ENCODE measurements around the gene CUTA.
A peak's percentile ranks its signal among the peaks of the same experiment; 100 is the strongest.

CUTA gene

DNA sequence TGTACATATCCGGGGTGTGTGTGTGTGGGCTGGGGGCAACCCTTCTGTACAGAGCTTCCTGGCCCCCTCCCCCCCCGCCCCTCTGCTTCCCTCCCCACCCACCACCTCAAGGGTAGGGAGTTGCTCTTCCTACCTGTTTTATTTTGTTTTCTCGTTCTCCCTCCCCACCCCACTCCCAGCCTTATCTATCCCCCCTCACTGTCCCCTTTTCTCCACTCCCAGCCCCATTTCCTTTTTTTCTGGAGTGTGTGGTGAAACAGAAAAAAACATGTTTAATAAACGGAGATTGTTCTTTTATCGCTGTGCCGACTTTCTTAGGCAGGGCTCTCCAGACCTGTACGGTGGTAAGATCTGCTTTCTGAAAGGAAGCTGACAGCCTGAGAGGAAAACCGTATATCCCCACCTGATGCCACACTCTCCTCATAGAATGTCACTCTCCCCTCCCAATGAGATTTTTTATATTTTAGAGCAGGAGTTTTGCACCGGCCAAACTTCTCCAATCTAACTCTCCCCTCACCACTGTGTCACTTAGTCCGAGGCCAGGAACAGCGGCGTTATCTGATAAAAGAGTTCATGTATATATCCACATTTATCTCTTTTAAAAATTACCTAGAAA lies 35.6 kb upstream of the CUTA start:
- Histone ChIP-seq H3K9ac (ENCODE audit: insufficient read length) (peak overlapping the region; percentile 78), H3K36me3 (ENCODE audit: insufficient read depth, low read length) (peaks cover 11% of the 10 kb centered on the region; the same call in 1 of the 2 replicates), H3K27ac (peak overlapping the region; percentile 57; the same call in 1 of the 2 replicates), H3K4me3 (peak overlapping the region; percentile 96), H3K9me3 (ENCODE audit: low read depth, low read length) (no peaks in the 10 kb centered on the region)
- no peak for TF ChIP-seq FOXP2 (optimal IDR thresholded peaks at IDR 0.05; ENCODE audit: control extremely low read depth, extremely low read length, insufficient read depth)
- no peak for TF ChIP-seq EZH2 (IDR thresholded peaks at IDR 0.05)
- TF ChIP-seq POLR2AphosphoS5 (IDR thresholded peaks at IDR 0.05; ENCODE audit: borderline replicate concordance, low read depth, low read length) = no peak
- no peak for DNase-seq (ENCODE audit: low read depth, low spot score)

DNA sequence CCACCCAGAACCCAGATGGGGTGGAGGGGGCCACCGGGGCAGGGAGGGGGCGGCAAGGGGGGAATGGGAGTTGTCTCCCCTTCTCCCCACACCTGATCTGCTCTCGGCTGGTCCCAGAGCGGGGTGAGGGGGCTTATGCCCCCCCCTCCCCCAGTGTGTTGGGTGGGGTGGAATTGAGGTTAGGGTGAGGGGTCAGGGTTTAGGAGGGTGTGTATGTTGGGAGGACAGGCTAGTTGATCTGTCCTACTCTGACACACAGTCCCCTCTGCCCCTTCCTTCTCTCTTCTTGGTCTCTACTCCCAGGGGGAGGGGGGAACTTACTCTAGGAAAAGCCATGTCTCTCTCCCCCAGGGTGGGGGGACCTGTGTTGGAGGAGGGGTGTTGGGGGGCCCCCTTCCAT lies 34.6 kb upstream of the CUTA start:
- no peak for TF ChIP-seq POLR2AphosphoS5 (IDR thresholded peaks at IDR 0.05; ENCODE audit: borderline replicate concordance, low read depth, low read length)
- no peak for TF ChIP-seq EZH2 (IDR thresholded peaks at IDR 0.05)
- no peak for TF ChIP-seq FOXP2 (optimal IDR thresholded peaks at IDR 0.05; ENCODE audit: control extremely low read depth, extremely low read length, insufficient read depth)
- Histone ChIP-seq H3K9me3 (ENCODE audit: low read depth, low read length) (no peaks in the 10 kb centered on the region), H3K36me3 (ENCODE audit: insufficient read depth, low read length) (peaks cover 11% of the 10 kb centered on the region; the same call in 1 of the 2 replicates), H3K4me3 (no peak overlapping the region), H3K9ac (ENCODE audit: insufficient read length) (no peak overlapping the region), H3K27ac (no peak overlapping the region)
- no peak for DNase-seq (ENCODE audit: low read depth, low spot score)

DNA sequence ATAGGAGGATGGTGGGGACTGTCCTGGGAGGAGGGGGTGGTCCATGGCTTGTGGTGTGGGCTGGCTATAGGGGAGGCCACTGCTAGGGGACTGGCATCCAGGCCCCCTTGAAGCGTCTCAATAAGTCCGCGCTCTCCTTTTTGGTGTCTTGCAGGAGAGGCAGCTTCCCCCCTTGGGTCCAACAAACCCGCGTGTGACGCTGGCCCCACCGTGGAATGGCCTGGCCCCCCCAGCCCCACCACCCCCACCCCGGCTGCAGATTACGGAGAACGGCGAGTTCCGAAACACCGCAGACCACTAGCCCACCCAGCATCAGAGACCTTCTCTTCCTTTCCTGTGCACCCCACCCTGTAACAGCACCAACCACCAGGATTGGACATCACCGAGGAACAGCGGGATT lies 33.7 kb upstream of the CUTA start:
- no peak overlapping the region for H3K27ac ChIP-seq
- TF ChIP-seq FOXP2 (optimal IDR thresholded peaks at IDR 0.05; ENCODE audit: control extremely low read depth, extremely low read length, insufficient read depth) (no peak), EZH2 (IDR thresholded peaks at IDR 0.05) (no peak)
- peaks cover 10% of the 10 kb centered on the region; the same call in 1 of the 2 replicates for H3K36me3 ChIP-seq (ENCODE audit: insufficient read depth, low read length)
- no peaks in the 10 kb centered on the region for H3K9me3 ChIP-seq (ENCODE audit: low read depth, low read length)
- H3K4me3 ChIP-seq = no peak overlapping the region
- DNase-seq (ENCODE audit: low read depth, low spot score) = no peak
- no peak overlapping the region for H3K9ac ChIP-seq (ENCODE audit: insufficient read length)

DNA sequence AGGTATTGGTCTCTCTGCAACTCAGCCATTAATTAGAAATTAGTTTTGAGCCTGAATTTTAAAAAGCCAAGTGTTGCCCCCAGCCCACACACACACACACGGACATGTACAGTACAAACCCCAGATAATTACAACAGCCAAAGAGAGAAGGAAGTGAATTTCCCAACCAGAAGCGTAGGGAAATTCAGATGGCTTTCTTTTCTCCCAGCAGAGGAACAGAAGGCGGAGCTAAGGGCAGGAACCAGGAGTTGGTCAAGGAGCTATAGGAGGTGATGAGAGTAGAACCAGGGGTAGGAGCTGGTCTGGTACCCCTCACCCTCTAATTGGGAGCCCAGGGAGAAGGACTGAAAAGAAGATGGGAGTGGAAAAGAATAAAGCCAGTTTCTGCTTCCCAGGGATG lies 32.5 kb upstream of the CUTA start:
- H3K9me3 ChIP-seq (ENCODE audit: low read depth, low read length) = no peaks in the 10 kb centered on the region
- H3K4me3 ChIP-seq = no peak overlapping the region
- no peak for DNase-seq (ENCODE audit: low read depth, low spot score)
- H3K27ac ChIP-seq = peak overlapping the region; percentile 71; the same call in 1 of the 2 replicates
- no peak for TF ChIP-seq FOXP2 (optimal IDR thresholded peaks at IDR 0.05; ENCODE audit: control extremely low read depth, extremely low read length, insufficient read depth)
- no peak for TF ChIP-seq POLR2AphosphoS5 (IDR thresholded peaks at IDR 0.05; ENCODE audit: borderline replicate concordance, low read depth, low read length)
- no peak for TF ChIP-seq EZH2 (IDR thresholded peaks at IDR 0.05)
- no peak overlapping the region for H3K9ac ChIP-seq (ENCODE audit: insufficient read length)
- no peaks in the 10 kb centered on the region; the same call in 1 of the 2 replicates for H3K36me3 ChIP-seq (ENCODE audit: insufficient read depth, low read length)

DNA sequence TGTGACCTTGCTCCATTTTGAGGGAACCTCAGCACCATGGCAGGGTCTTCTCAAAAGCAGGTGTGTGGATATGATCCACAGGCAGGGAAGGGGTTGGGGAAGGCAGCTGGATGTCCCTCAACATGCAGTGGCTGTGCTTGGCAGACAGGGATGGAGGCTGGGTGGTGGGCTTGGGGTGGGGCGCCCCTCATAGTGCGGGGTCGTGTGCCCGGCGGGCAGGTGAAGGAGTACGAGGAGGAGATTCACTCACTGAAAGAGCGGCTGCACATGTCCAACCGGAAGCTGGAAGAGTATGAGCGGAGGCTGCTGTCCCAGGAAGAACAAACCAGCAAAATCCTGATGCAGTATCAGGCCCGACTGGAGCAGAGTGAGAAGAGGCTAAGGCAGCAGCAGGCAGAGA lies 28.4 kb upstream of the CUTA start:
- no peak for DNase-seq (ENCODE audit: low read depth, low spot score)
- H3K27ac ChIP-seq = no peak overlapping the region
- no peak overlapping the region for H3K9ac ChIP-seq (ENCODE audit: insufficient read length)
- H3K9me3 ChIP-seq (ENCODE audit: low read depth, low read length) = no peaks in the 10 kb centered on the region
- peaks cover 7% of the 10 kb centered on the region; the same call in 1 of the 2 replicates for H3K36me3 ChIP-seq (ENCODE audit: insufficient read depth, low read length)
- no peak overlapping the region for H3K4me3 ChIP-seq
- no peak for TF ChIP-seq POLR2AphosphoS5 (IDR thresholded peaks at IDR 0.05; ENCODE audit: borderline replicate concordance, low read depth, low read length)

DNA sequence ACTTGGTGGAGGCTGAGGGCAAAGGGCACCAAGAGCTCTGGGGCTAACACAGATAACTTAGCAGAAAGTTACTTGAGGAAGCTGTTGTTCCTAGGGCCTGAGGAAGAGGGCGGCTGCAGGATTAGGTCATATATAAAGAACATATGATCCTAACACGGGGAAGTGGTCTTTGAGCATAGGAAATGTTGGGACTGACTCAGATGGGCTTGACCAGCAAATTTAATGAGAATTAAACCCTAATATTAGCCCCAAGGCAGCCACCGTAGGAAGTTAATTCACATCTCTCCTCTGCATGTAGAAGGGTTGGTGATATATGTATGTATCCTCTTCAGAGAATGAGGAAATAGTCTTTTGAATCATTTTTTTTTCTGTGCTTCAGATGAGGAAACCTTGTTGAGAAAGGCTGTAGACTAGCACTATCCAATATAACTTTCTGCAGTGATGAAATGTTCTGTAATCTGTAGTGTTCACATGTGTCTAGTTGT lies 27.3 kb upstream of the CUTA start:
- peaks cover 7% of the 10 kb centered on the region; the same call in 1 of the 2 replicates for H3K36me3 ChIP-seq (ENCODE audit: insufficient read depth, low read length)
- H3K4me3 ChIP-seq = no peak overlapping the region
- H3K27ac ChIP-seq = no peak overlapping the region
- no peaks in the 10 kb centered on the region for H3K9me3 ChIP-seq (ENCODE audit: low read depth, low read length)
- no peak for DNase-seq (ENCODE audit: low read depth, low spot score)
- no peak for TF ChIP-seq POLR2AphosphoS5 (IDR thresholded peaks at IDR 0.05; ENCODE audit: borderline replicate concordance, low read depth, low read length)
- TF ChIP-seq EZH2 (IDR thresholded peaks at IDR 0.05) = no peak
- TF ChIP-seq FOXP2 (optimal IDR thresholded peaks at IDR 0.05; ENCODE audit: control extremely low read depth, extremely low read length, insufficient read depth) = no peak
- H3K9ac ChIP-seq (ENCODE audit: insufficient read length) = no peak overlapping the region

DNA sequence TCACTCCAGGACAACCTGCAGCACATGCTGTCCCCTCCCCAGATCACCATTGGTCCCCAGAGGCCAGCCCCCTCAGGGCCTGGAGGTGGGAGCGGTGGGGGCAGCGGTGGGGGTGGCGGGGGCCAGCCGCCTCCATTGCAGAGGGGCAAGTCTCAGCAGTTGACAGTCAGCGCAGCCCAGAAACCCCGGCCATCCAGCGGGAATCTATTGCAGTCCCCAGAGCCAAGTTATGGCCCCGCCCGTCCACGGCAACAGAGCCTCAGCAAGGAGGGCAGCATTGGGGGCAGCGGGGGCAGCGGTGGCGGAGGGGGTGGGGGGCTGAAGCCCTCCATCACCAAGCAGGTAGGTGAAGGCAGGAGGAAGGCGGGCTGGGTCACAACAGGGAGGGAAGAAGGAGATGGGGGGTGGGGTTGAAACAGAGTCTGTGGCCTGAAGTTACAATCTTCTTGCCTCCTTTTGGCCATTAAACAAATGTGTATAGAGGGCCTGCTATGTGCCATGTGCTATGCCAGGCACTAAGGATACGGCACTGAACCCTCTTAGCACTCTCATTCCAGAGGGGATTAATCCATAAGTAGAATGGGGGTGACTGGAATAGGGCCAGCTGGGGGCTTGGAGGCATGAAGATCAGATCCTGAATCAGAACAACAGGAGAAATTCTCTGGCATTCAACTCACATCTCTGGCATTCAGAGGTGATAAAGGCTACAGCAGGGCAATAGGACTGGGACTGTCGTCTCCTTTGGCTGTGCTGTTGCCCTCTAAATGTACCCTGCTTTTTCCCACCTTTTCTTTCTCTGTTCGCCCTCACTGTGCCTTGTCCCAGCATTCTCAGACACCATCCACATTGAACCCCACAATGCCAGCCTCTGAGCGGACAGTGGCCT lies 26.0 kb upstream of the CUTA start:
- Histone ChIP-seq H3K9ac (ENCODE audit: insufficient read length) (no peak overlapping the region), H3K4me3 (no peak overlapping the region), H3K27ac (no peak overlapping the region), H3K9me3 (ENCODE audit: low read depth, low read length) (no peaks in the 10 kb centered on the region), H3K36me3 (ENCODE audit: insufficient read depth, low read length) (peaks cover 7% of the 10 kb centered on the region; the same call in 1 of the 2 replicates)
- DNase-seq (ENCODE audit: low read depth, low spot score) = no peak
- TF ChIP-seq FOXP2 (optimal IDR thresholded peaks at IDR 0.05; ENCODE audit: control extremely low read depth, extremely low read length, insufficient read depth) = no peak
- TF ChIP-seq EZH2 (IDR thresholded peaks at IDR 0.05) = no peak
- 0 out of 2 replicates have a peak, but pooled peaks have one; percentile 12 for TF ChIP-seq POLR2AphosphoS5 (IDR thresholded peaks at IDR 0.05; ENCODE audit: borderline replicate concordance, low read depth, low read length)

DNA sequence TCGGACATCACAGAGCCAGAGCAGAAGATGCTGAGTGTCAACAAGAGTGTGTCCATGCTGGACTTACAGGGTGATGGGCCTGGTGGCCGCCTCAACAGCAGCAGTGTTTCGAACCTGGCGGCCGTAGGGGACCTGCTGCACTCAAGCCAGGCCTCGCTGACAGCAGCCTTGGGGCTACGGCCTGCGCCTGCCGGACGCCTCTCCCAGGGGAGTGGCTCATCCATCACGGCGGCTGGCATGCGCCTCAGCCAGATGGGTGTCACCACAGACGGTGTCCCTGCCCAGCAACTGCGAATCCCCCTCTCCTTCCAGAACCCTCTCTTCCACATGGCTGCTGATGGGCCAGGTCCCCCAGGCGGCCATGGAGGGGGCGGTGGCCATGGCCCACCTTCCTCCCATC lies 25.1 kb upstream of the CUTA start:
- peaks cover 14% of the 10 kb centered on the region; the same call in 1 of the 2 replicates for H3K36me3 ChIP-seq (ENCODE audit: insufficient read depth, low read length)
- H3K9ac ChIP-seq (ENCODE audit: insufficient read length) = no peak overlapping the region
- H3K4me3 ChIP-seq = no peak overlapping the region
- no peak for TF ChIP-seq EZH2 (IDR thresholded peaks at IDR 0.05)
- no peak for TF ChIP-seq POLR2AphosphoS5 (IDR thresholded peaks at IDR 0.05; ENCODE audit: borderline replicate concordance, low read depth, low read length)
- no peak for TF ChIP-seq FOXP2 (optimal IDR thresholded peaks at IDR 0.05; ENCODE audit: control extremely low read depth, extremely low read length, insufficient read depth)
- H3K9me3 ChIP-seq (ENCODE audit: low read depth, low read length) = no peaks in the 10 kb centered on the region
- no peak overlapping the region for H3K27ac ChIP-seq
- DNase-seq (ENCODE audit: low read depth, low spot score) = no peak

All from SK-N-MC (cell line).